HG03378 (cell line): ENCODE results near the gene CDK10.

Experiments used
- ATAC-seq: cut with Tn5 transposase; IDR thresholded peaks from one replicate; pipeline ENCODE4 v1.9.1; 2021; ENCODE audit warnings: mild to moderate bottlenecking, moderate library complexity; ENCODE audit not compliant: unreplicated experiment

The CDK10 gene

GRCh38 chr16:89710709-89711564 is 24.4 kb downstream of the CDK10 start:
- ATAC-seq, result no peak

- no peak for ATAC-seq
These were observed 25.2 kb downstream of the CDK10 start for GRCh38 chr16:89711601-89712273.

GRCh38 chr16:89712274-89712781 is 25.8 kb downstream of the CDK10 start:
- ATAC-seq, result no peak

GRCh38 chr16:89716493-89716892 is 30.0 kb downstream of the CDK10 start:
- ATAC-seq, result no peak

GRCh38 chr16:89716916-89717687 is 30.6 kb downstream of the CDK10 start:
- no peak for ATAC-seq

- ATAC-seq, result no peak
These were observed 31.4 kb downstream of the CDK10 start for GRCh38 chr16:89717688-89718505.

- ATAC-seq, result no peak
These were observed 34.0 kb downstream of the CDK10 start for GRCh38 chr16:89720551-89720812.

- ATAC-seq, result no peak
These were observed 34.5 kb downstream of the CDK10 start, which contains the start of the genes VPS9D1 and ZNF276 for GRCh38 chr16:89720813-89721545. VPS9D1 (minus strand) TSS chr16:89720898; CDS start chr16:89720861, 37 bp downstream. ZNF276 (plus strand) TSS chr16:89721537; CDS start chr16:89721641, 104 bp downstream.

- ATAC-seq, result no peak
These were observed 35.3 kb downstream of the CDK10 start for GRCh38 chr16:89721546-89722391.

- no peak for ATAC-seq
These were observed 36.1 kb downstream of the CDK10 start for GRCh38 chr16:89722392-89723278.

- ATAC-seq, result no peak
These were observed 37.1 kb downstream of the CDK10 start for GRCh38 chr16:89723279-89724250.

- no peak for ATAC-seq
These were observed 41.1 kb downstream of the CDK10 start for GRCh38 chr16:89727406-89728120.

GRCh38 chr16:89729293-89729692 is 42.8 kb downstream of the CDK10 start:
- ATAC-seq, result no peak

- no peak for ATAC-seq
These were observed 43.5 kb downstream of the CDK10 start for GRCh38 chr16:89729863-89730593.

GRCh38 chr16:89730610-89731234 is 44.2 kb downstream of the CDK10 start:
- ATAC-seq, result no peak
